DOHH2 (cell line): ENCODE results near the gene ARID1B.
"Not testable (repeated sequence)": the region's sequence is repeated elsewhere in the genome, so short reads cannot be mapped to it uniquely, and the experiment has no call there.

Source experiments
- H3F3A ChIP-seq: fragments of 200-600 bp; sonication (generic), shearing (Covaris generic); 2 replicates; pipeline ENCODE4 v1.6.0; 2016; ENCODE audit warnings: antibody characterized with exemption, mild to moderate bottlenecking; ENCODE audit not compliant: control insufficient read depth, insufficient read depth
- H3K27ac ChIP-seq: fragments of 200-600 bp; sonication (generic); 2 replicates; pipeline ENCODE4 v1.5.1; 2014; ENCODE audit warnings: low read depth, mild to moderate bottlenecking, low read length, moderate library complexity
- H3K27me3 ChIP-seq: fragments of 200-600 bp; sonication (generic); 2 replicates; pipeline ENCODE4 v1.6.1; 2014; ENCODE audit warnings: mild to moderate bottlenecking, low read length, mixed read lengths; ENCODE audit not compliant: control insufficient read depth
- H3K36me3 ChIP-seq: fragments of 200-600 bp; sonication (generic); 2 replicates; pipeline ENCODE4 v1.6.1; 2014; ENCODE audit warnings: mild to moderate bottlenecking, low read length, moderate library complexity, mixed read lengths; ENCODE audit not compliant: control insufficient read depth
- H3K4me1 ChIP-seq: fragments of 200-600 bp; sonication (generic); 2 replicates; pipeline ENCODE4 v1.6.1; 2014; ENCODE audit warnings: mild to moderate bottlenecking, low read length, mixed read lengths; ENCODE audit not compliant: control insufficient read depth
- H3K4me2 ChIP-seq: fragments of 200-600 bp; sonication (generic); 2 replicates; pipeline ENCODE4 v1.6.0; 2014; ENCODE audit warnings: mild to moderate bottlenecking, low read length, moderate library complexity
- H3K4me3 ChIP-seq: fragments of 200-600 bp; sonication (generic); 2 replicates; pipeline ENCODE4 v1.5.1; 2014; ENCODE audit warnings: mild to moderate bottlenecking, low read length, mixed read lengths
- H3K79me2 ChIP-seq: fragments of 200-600 bp; sonication (generic); 2 replicates; pipeline ENCODE4 v1.6.1; 2014; ENCODE audit warnings: mild to moderate bottlenecking, low read length, mixed read lengths; ENCODE audit not compliant: control insufficient read depth
- H3K9me2 ChIP-seq: fragments of 200-600 bp; sonication (generic); replicated peaks from 2 replicates; pipeline ENCODE4 v1.6.1; 2014; ENCODE audit warnings: mild to moderate bottlenecking, low read length, mixed read lengths; ENCODE audit not compliant: control insufficient read depth
- H3K9me3 ChIP-seq: fragments of 200-600 bp; sonication (generic); 2 replicates; pipeline ENCODE4 v1.6.1; 2014; ENCODE audit warnings: antibody characterized with exemption, low read length, mixed read lengths; ENCODE audit not compliant: control insufficient read depth, insufficient read depth
- H4K20me1 ChIP-seq: fragments of 200-600 bp; sonication (generic); 2 replicates; pipeline ENCODE4 v1.6.0; 2014; ENCODE audit warnings: low read depth, mild to moderate bottlenecking, antibody characterized with exemption, low read length, moderate library complexity; ENCODE audit not compliant: control insufficient read depth, insufficient read depth
- CTCF ChIP-seq: fragments of 200-600 bp; sonication (generic); IDR thresholded peaks from one replicate; pipeline ENCODE4 v1.5.1; 2014; ENCODE audit warnings: antibody characterized with exemption, mild to moderate bottlenecking, low read depth, low read length; ENCODE audit not compliant: poor library complexity, severe bottlenecking
- EZH2phosphoT487 ChIP-seq: fragments of 200-600 bp; sonication (generic); IDR thresholded peaks from 2 replicates; pipeline ENCODE4 v1.6.1; 2017; ENCODE audit warnings: borderline replicate concordance, mild to moderate bottlenecking, antibody characterized with exemption, low read length, moderate library complexity, mixed read lengths

The ARID1B gene

GRCh38 chr6:156980515-156980914 lies 203.3 kb downstream of the ARID1B start:
- H3K27ac ChIP-seq = no peak overlapping the region
- H4K20me1 ChIP-seq = peaks cover 27% of the 10 kb centered on the region
- H3K4me2 ChIP-seq = no peak overlapping the region

GRCh38 chr6:156980948-156981347 lies 203.8 kb downstream of the ARID1B start:
- Histone ChIP-seq H3K4me2 (no peak overlapping the region), H4K20me1 (peaks cover 24% of the 10 kb centered on the region), H3K9me3 (no peaks in the 10 kb centered on the region)

More at GRCh38 chr6:156980515-156980914, 203.3 kb downstream of the ARID1B start:
- Histone ChIP-seq H3K9me2 (no peaks in the 10 kb centered on the region), H3K9me3 (no peaks in the 10 kb centered on the region), H3F3A (peaks cover 11% of the 10 kb centered on the region), H3K27me3 (no peaks in the 10 kb centered on the region), H3K4me3 (no peak overlapping the region), H3K79me2 (peaks cover 100% of the 10 kb centered on the region), H3K4me1 (peaks cover 65% of the 10 kb centered on the region), H3K36me3 (no peaks in the 10 kb centered on the region)
- TF ChIP-seq CTCF (no peak), EZH2phosphoT487 (no peak)

GRCh38 chr6:156982168-156982567 lies 205.0 kb downstream of the ARID1B start:
- Histone ChIP-seq H3K36me3 (no peaks in the 10 kb centered on the region), H3K9me3 (no peaks in the 10 kb centered on the region), H3K27me3 (no peaks in the 10 kb centered on the region), H3F3A (peaks cover 11% of the 10 kb centered on the region), H3K4me3 (no peak overlapping the region), H4K20me1 (peaks cover 22% of the 10 kb centered on the region), H3K4me2 (no peak overlapping the region), H3K4me1 (peaks cover 79% of the 10 kb centered on the region), H3K9me2 (no peaks in the 10 kb centered on the region), H3K27ac (no peak overlapping the region), H3K79me2 (peaks cover 100% of the 10 kb centered on the region)
- TF ChIP-seq CTCF (no peak), EZH2phosphoT487 (no peak)

More at GRCh38 chr6:156980948-156981347, 203.8 kb downstream of the ARID1B start:
- H3K4me3 ChIP-seq = no peak overlapping the region
- TF ChIP-seq CTCF (no peak), EZH2phosphoT487 (no peak)
- peaks cover 100% of the 10 kb centered on the region for H3K79me2 ChIP-seq
- no peak overlapping the region for H3K27ac ChIP-seq
- H3K9me2 ChIP-seq = no peaks in the 10 kb centered on the region
- no peaks in the 10 kb centered on the region for H3K27me3 ChIP-seq
- H3K4me1 ChIP-seq = peaks cover 67% of the 10 kb centered on the region
- H3F3A ChIP-seq = peaks cover 11% of the 10 kb centered on the region
- H3K36me3 ChIP-seq = no peaks in the 10 kb centered on the region

GRCh38 chr6:156982864-156983263 lies 205.7 kb downstream of the ARID1B start:
- not testable (repeated sequence) for H3K4me3 ChIP-seq, H3K27me3 ChIP-seq, H3K36me3 ChIP-seq, H3K27ac ChIP-seq, H3K4me2 ChIP-seq, H3K9me2 ChIP-seq, H3K9me3 ChIP-seq
- peaks cover 81% of the 10 kb centered on the region for H3K4me1 ChIP-seq
- H3F3A ChIP-seq = peaks cover 16% of the 10 kb centered on the region
- H3K79me2 ChIP-seq = peaks cover 100% of the 10 kb centered on the region
- H4K20me1 ChIP-seq = peaks cover 22% of the 10 kb centered on the region
